GM12891 (cell line): Measurements from ENCODE around the gene SEPTIN3.

Source experiments
- POLR2A ChIP-seq: IDR thresholded peaks from 2 replicates; pipeline ENCODE4 v1.6.1; 2011; ENCODE audit warnings: low read depth, low read length, control low read depth
- TAF1 ChIP-seq: IDR thresholded peaks from 2 replicates; pipeline ENCODE4 v1.6.1; 2011; ENCODE audit warnings: low read depth, low read length, control low read depth

DNA sequence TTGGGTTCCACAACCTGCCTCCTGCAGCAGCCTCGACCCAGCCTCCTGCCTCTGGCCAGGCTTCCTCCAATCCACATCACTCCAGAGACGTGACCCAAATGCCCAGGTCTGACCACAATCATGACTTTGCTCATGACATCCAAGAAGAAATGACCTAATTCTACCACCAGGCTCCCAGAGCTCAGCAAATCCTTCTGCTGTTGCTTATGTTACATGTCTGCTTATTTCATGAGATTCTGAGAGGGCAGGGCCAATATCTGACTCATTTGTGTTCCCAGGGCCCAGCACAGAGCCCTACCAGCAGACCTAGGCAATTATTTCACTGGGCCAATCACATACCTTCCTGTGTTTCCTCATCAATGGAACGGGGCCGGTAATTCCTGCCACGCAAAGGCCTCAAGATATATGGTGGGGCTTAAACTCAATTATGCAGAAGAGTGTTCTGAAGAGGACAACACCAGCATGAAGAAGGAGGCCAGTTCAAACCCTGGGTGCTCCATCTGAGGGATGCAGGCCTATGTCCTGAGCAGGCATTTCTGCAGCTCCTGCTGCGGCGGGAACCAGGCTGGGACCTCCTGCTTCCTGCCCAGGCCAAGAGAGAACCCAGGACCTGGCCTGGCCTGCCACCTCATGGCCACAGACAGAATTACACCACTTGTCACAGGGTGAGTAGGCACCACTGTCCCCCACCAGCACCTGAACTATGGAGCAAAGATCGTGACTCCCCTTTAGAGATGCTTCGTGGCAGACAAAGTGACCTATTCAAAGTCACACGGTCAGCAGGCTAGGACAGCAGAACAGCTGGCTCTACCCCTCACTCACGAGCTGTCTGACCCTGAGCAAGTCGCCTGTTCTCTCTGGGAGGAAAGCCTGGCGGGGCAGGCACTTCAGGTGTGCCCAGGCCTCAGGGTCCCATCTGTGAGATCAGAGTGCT lies 28.1 kb upstream of the SEPTIN3 start:
- TF ChIP-seq TAF1 (no peak), POLR2A (0 out of 2 replicates have a peak, but pooled peaks have one; percentile 23)
